Left ventricle myocardium superior (tissue), 1 donor: ENCODE results near the gene ASB15. TPM values are rescaled to one million over a fixed set of nuclear protein-coding genes. Genes with fewer than 3 reads are reported as not detected.

Experiments
- ATAC-seq: fragments of 200-7000 bp; cut with Tn5 transposase; one replicate; pipeline ENCODE4 v1.9.1; 2020; ENCODE audit warnings: mild to moderate bottlenecking, moderate library complexity
- DNase-seq: peaks from one replicate; pipeline ENCODE4 v3.0.0-alpha.2; 2020
- intact Hi-C: fragments of 100-400 bp; cut with micrococcal nuclease; formaldehyde crosslinking; loops from one replicate; pipeline ENCODE4 v1.11.0; 2022
- total RNA-seq: library from RNA; stranded (reverse); fragmentation: NEBNext Ultra II Directional; extraction: Animal tissue kit (Norgen Biotek cat#: 25700); gene quantifications from one replicate; pipeline ENCODE4 v1.2.1, GENCODE V29; 2021
- donor health status: DM: no; HTN: yes; CAD: no; lungs with severe emphysema.

Gene ASB15
- total RNA-seq, 1 donor from 2014 or later = 96.2 TPM

- intact Hi-C loops = no loop called here
- ATAC-seq (no peak), DNase-seq (no peak)
Measured at GRCh38 chr7:123656544-123657303, 55.1 kb downstream of the ASB15 start.

GRCh38 chr7:123657304-123657685 is 55.7 kb downstream of the ASB15 start:
- DNase-seq (no peak), ATAC-seq (peak; percentile 27)
- intact Hi-C loops = no loop called here

DNA sequence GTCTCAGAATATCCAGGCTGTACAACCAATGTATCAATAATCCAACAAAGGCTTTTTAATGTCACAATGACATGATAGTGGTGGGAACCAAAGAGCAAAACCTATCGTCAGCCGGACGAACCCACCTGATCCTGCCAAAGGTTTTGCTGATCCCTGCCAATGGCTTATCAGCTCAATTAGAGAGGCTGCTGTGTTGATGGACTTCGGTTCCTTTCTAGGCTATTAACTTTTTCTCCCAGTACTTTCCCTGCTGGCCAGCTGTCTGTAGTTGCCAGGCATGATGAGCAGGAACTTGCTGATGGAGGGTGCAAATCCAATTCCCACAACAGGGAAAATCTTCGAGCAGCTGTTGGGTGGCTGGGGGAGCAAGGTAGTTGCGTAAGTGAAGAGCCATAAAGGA is 56.4 kb downstream of the ASB15 start:
- intact Hi-C loops = no loop called here
- ATAC-seq (no peak), DNase-seq (no peak)

DNA sequence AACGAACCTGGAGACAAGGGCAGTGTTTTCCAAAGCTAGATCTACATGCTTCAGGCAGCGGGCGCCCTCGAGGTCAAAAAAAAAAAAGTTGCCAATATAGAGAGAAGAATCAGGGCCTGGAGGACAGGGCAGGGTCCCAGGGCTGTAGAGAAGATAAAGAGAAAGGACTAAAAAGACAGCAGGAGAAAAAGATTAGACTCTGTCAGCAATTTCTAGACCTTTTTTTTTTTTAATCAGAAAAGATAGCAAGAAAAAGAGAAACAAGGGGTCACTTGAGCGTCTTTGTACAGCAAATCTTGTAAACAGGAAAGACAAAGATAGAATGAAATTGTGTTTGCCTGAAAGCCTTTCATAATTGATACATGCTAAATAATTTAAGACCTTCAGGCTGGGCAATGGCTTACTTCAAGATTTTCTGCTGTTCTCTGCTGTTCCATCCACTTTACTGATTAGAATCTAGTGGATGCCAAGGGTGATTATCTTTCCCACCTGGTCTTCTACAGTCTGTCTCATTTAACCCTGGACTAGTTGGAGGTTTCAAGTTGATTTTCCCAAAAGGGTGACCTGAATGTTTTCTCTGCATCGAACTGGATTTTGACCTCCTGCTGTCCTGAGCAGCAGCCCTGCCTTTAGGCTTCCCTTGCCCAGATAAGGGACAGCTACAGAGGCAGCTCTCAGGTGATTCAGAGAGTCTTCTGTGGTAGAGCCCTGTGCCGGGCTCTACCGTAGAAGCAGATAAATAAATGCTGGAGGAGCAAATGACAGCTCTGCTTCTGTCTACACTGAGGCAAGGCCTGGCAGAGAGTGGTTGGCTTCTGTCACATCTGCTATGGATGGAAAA is 59.1 kb downstream of the ASB15 start:
- DNase-seq (no peak), ATAC-seq (peak; percentile 3)
- intact Hi-C loops = no loop called here

GRCh38 chr7:123661765-123662164 is 60.1 kb downstream of the ASB15 start:
- intact Hi-C loops = no loop called here
- ATAC-seq (peak; percentile 1), DNase-seq (no peak)

GRCh38 chr7:123662293-123662692 is 60.7 kb downstream of the ASB15 start:
- intact Hi-C loops = no loop called here
- peak; percentile 0 for ATAC-seq
- DNase-seq = no peak

DNA sequence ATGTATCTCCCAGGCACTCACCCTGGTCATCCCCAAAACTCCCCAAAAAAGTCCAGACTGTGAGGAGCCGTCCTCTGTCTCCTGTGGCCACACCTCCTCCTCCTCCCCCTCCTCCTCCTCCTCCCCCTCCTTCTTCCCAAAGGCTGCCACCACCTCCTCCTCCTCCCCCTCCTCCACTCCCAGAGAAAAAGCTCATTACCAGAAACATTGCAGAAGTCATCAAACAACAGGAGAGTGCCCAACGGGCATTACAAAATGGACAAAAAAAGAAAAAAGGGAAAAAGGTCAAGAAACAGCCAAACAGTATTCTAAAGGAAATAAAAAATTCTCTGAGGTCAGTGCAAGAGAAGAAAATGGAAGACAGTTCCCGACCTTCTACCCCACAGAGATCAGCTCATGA is 61.1 kb downstream of the ASB15 start:
- DNase-seq (no peak), ATAC-seq (peak; percentile 9)
- intact Hi-C loops = no loop called here

DNA sequence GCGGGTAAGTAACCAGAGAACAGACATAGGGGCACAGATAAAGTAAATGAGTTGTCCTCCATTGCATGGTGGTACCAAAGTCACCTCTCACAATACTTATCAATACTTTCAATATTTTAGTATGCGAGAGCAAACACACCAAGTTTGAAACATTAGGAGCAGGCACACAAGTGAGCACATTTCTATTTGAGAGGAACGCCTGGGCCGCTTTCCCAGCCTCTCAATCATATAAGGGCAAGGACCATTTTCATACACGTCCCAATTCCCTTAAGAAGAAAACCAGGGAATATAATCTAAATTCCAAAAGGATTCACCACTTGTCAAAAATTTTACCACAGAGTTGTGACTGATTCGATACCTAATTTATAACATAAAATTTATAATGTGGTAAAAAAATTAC is 61.6 kb downstream of the ASB15 start:
- DNase-seq (no peak), ATAC-seq (no peak)
- intact Hi-C loops = no loop called here

GRCh38 chr7:123665157-123665556 is 63.5 kb downstream of the ASB15 start:
- no peak for DNase-seq
- ATAC-seq = no peak
- intact Hi-C loops = no loop called here

GRCh38 chr7:123665896-123666295 is 64.3 kb downstream of the ASB15 start:
- ATAC-seq (peak; percentile 7), DNase-seq (no peak)
- intact Hi-C loops = no loop called here

DNA sequence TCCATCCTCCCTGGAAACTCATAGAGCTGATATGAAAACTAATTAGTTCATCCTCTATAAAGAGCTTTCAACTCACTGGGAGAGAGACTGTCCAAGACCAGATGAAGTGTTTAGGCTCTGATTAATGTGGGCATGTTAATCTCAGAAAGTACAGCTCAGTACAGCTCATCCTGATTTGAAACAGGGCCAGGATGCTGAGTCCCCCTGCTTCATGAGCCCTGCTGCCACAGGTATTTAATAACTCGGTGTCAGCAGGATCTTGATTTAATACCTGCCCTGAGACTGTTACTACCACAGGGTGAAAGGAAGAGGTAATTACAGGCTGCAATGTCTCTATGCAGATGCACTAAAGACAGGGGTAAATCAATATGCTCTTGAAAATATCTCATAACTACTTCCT is 64.9 kb downstream of the ASB15 start:
- peak; percentile 34 for ATAC-seq
- intact Hi-C loops = no loop called here

DNA sequence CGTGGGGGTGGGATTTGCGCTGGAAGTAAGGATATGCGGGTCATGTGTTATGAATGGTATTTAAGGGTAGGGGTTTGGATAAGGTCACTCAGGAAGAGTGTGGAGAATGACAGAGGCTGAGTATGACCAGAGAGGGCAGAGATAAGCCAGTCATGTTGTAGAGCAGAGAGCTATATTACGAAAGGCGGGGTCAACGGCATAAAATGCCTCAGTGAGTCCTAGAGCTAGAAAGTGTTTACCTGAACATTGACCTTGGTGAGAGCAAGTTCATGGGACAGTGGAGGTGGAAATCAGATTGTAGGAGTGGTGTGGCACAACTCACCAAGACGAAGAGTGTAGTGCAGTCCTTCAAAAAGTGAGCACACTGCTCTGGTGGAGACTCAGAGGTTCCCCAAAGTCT is 67.9 kb downstream of the ASB15 start:
- intact Hi-C loops = no loop called here
- DNase-seq (no peak), ATAC-seq (peak; percentile 2)

More for the DNA sequence above, 64.9 kb downstream of the ASB15 start:
- no peak for DNase-seq

GRCh38 chr7:123673137-123673732 is 71.6 kb downstream of the ASB15 start:
- no peak for DNase-seq
- no peak for ATAC-seq
- intact Hi-C loops = no loop called here

- DNase-seq (no peak), ATAC-seq (peak; percentile 53)
- intact Hi-C loops = no loop called here
Measured at GRCh38 chr7:123673752-123674398, 72.3 kb downstream of the ASB15 start.

GRCh38 chr7:123674399-123675180 is 73.0 kb downstream of the ASB15 start:
- intact Hi-C loops = loop anchor here (5.0 kb wide), 1 partner anchor 193 kb away; no protein-coding TSS in a partner anchor
- ATAC-seq = peak; percentile 8
- DNase-seq = no peak

DNA sequence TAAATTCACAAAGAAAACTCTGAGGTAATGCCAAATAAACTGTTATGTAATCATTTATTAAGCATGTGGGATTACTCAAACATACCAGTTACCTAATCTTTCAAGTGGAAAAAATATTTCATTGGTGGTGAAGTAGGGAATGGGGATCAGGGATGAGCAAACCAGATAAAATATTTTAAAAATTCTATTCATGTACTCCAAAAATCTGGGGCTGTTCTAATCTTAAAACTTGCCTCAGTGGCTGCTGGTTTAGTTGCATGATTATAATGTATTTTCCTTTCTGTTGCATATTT is 73.5 kb downstream of the ASB15 start:
- intact Hi-C loops = loop anchor here (5.0 kb wide), 1 partner anchor 192 kb away; no protein-coding TSS in a partner anchor
- DNase-seq = no peak
- ATAC-seq = peak; percentile 8

- intact Hi-C loops = loop anchor here (5.0 kb wide), 1 partner anchor 190 kb away; no protein-coding TSS in a partner anchor
- no peak for ATAC-seq
Measured at GRCh38 chr7:123677061-123677715, 75.6 kb downstream of the ASB15 start.

GRCh38 chr7:123679614-123680013 is 78.0 kb downstream of the ASB15 start:
- DNase-seq (no peak), ATAC-seq (peak; percentile 78)
- intact Hi-C loops = loop anchor here (5.0 kb wide), 2 partner anchors 42 to 188 kb away; no protein-coding TSS in a partner anchor

More at GRCh38 chr7:123677061-123677715, 75.6 kb downstream of the ASB15 start:
- no peak for DNase-seq
